Neural progenitor cell (in vitro differentiated cells): Measurements from ENCODE around the gene TPRX2. TPM values are rescaled to one million over a fixed set of nuclear protein-coding genes. Genes with fewer than 3 reads are reported as not detected.

Source experiments
- DNase-seq: peaks from one replicate; pipeline ENCODE4 v3.0.0-alpha.2; 2016; ENCODE audit warnings: low spot score
- H2AFZ ChIP-seq: fragments of 200-600 bp; sonication (generic); replicated peaks from 2 replicates; pipeline ENCODE4 v1.6.1; 2016; ENCODE audit warnings: antibody characterized with exemption
- H3F3A ChIP-seq: fragments of 200-600 bp; sonication (generic); 2 replicates; pipeline ENCODE4 v1.6.1; 2016; ENCODE audit warnings: antibody characterized with exemption, low read depth
- H3K27ac ChIP-seq: fragments of 200-600 bp; sonication (generic); 2 replicates; pipeline ENCODE4 v1.5.1; 2016; ENCODE audit warnings: mild to moderate bottlenecking
- H3K27me3 ChIP-seq: fragments of 200-600 bp; sonication (generic); 2 replicates; pipeline ENCODE4 v1.6.1; 2016; ENCODE audit warnings: mild to moderate bottlenecking, moderate library complexity
- H3K36me3 ChIP-seq: fragments of 200-600 bp; sonication (generic); 2 replicates; pipeline ENCODE4 v1.5.1; 2016
- H3K4me1 ChIP-seq: fragments of 200-600 bp; sonication (generic); 2 replicates; pipeline ENCODE4 v1.6.1; 2016; ENCODE audit warnings: mixed run types
- H3K4me2 ChIP-seq: fragments of 200-600 bp; sonication (generic); 2 replicates; pipeline ENCODE4 v1.6.1; 2016
- H3K4me3 ChIP-seq: fragments of 200-600 bp; sonication (generic); 2 replicates; pipeline ENCODE4 v1.5.1; 2016
- H3K79me2 ChIP-seq: fragments of 200-600 bp; sonication (generic); 2 replicates; pipeline ENCODE4 v1.6.1; 2016; ENCODE audit warnings: low read depth
- H3K9ac ChIP-seq: fragments of 200-600 bp; sonication (generic); 2 replicates; pipeline ENCODE4 v1.6.1; 2016
- H3K9me3 ChIP-seq: fragments of 200-600 bp; sonication (generic); 2 replicates; pipeline ENCODE4 v1.5.1; 2016; ENCODE audit warnings: low read depth
- H4K20me1 ChIP-seq: fragments of 200-600 bp; sonication (generic); 2 replicates; pipeline ENCODE4 v1.6.1; 2016; ENCODE audit warnings: low read depth
- H3K27ac Mint-ChIP-seq: 3 replicates; pipeline ENCODE4 v1.8.0; 2021; ENCODE audit warnings: mixed read lengths
- H3K27me3 Mint-ChIP-seq: 2 replicates; pipeline ENCODE4 v1.8.0; 2022; ENCODE audit warnings: low read depth, mild to moderate bottlenecking, inconsistent platforms, moderate library complexity, mixed read lengths; ENCODE audit not compliant: insufficient read depth
- H3K36me3 Mint-ChIP-seq: 3 replicates; pipeline ENCODE4 v1.8.0; 2021; ENCODE audit warnings: mixed read lengths
- H3K4me1 Mint-ChIP-seq: 3 replicates; pipeline ENCODE4 v1.8.0; 2021; ENCODE audit warnings: mixed read lengths
- H3K4me3 Mint-ChIP-seq: 3 replicates; pipeline ENCODE4 v1.8.0; 2021; ENCODE audit warnings: mild to moderate bottlenecking, moderate library complexity, mixed read lengths
- H3K9me3 Mint-ChIP-seq: 3 replicates; pipeline ENCODE4 v1.8.0; 2020; ENCODE audit warnings: mixed read lengths
- CTCF ChIP-seq: fragments of 200-600 bp; sonication (generic); IDR thresholded peaks from 2 replicates; pipeline ENCODE4 v1.5.1; 2017; ENCODE audit warnings: antibody characterized with exemption, mild to moderate bottlenecking
- EZH2 ChIP-seq: fragments of 200-600 bp; sonication (generic); IDR thresholded peaks from 2 replicates; pipeline ENCODE4 v1.6.1; 2017; ENCODE audit warnings: antibody characterized with exemption, mild to moderate bottlenecking, moderate library complexity
- EZH2phosphoT487 ChIP-seq: fragments of 200-600 bp; sonication (generic); IDR thresholded peaks from 2 replicates; pipeline ENCODE4 v1.6.1; 2017; ENCODE audit warnings: antibody characterized with exemption
- total RNA-seq: library from RNA; depleted of rRNA; stranded (reverse); fragments of >200 nt; gene quantifications from 2 replicates; pipeline ENCODE4 v1.2.3, GENCODE V29; 2015; ENCODE audit warnings: low replicate concordance

The TPRX2 gene
- total RNA-seq, 1 donor from 2014 or later = not detected

- Histone ChIP-seq H3K9me3 (no peaks in the 10 kb centered on the region), H3K4me2 (peak overlapping the region; percentile 82), H3K4me3 (peak overlapping the region; percentile 28), H3K79me2 (no peaks in the 10 kb centered on the region), H3K27me3 (no peaks in the 10 kb centered on the region), H3K4me1 (peaks cover 42% of the 10 kb centered on the region), H3K9ac (no peak overlapping the region), H3F3A (peaks cover 49% of the 10 kb centered on the region), H4K20me1 (no peaks in the 10 kb centered on the region), H3K36me3 (no peaks in the 10 kb centered on the region), H3K27ac (peak overlapping the region; percentile 54), H2AFZ (peak overlapping the region; percentile 38)
- peak overlapping the region; percentile 69 for H3K4me3 Mint-ChIP-seq
- H3K4me1 Mint-ChIP-seq = peaks cover 47% of the 10 kb centered on the region
- H3K27me3 Mint-ChIP-seq = peaks cover 16% of the 10 kb centered on the region
- peak; percentile 95 for DNase-seq
- no peak for TF ChIP-seq EZH2
- no peak for TF ChIP-seq EZH2phosphoT487
- no peak for TF ChIP-seq CTCF
- H3K27ac Mint-ChIP-seq = peak overlapping the region; percentile 93
- H3K36me3 Mint-ChIP-seq = no peaks in the 10 kb centered on the region
- peaks cover 7% of the 10 kb centered on the region for H3K9me3 Mint-ChIP-seq
Measured at GRCh38 chr19:47819858-47820257, 39.2 kb upstream of the TPRX2 start.

GRCh38 chr19:47820410-47820809 is 38.6 kb upstream of the TPRX2 start:
- Histone ChIP-seq H4K20me1 (no peaks in the 10 kb centered on the region), H3K4me3 (peak overlapping the region; percentile 28), H3K27ac (peak overlapping the region; percentile 21), H3K79me2 (no peaks in the 10 kb centered on the region), H3F3A (peaks cover 54% of the 10 kb centered on the region), H3K9ac (no peak overlapping the region), H3K4me1 (peaks cover 42% of the 10 kb centered on the region), H2AFZ (peak overlapping the region; percentile 38), H3K4me2 (peak overlapping the region; percentile 82), H3K36me3 (no peaks in the 10 kb centered on the region), H3K27me3 (no peaks in the 10 kb centered on the region), H3K9me3 (no peaks in the 10 kb centered on the region)
- Mint-ChIP-seq H3K36me3 (no peaks in the 10 kb centered on the region), H3K27me3 (peaks cover 16% of the 10 kb centered on the region), H3K9me3 (peaks cover 7% of the 10 kb centered on the region), H3K27ac (peak overlapping the region; percentile 93), H3K4me3 (peak overlapping the region; percentile 3), H3K4me1 (peaks cover 47% of the 10 kb centered on the region)
- TF ChIP-seq EZH2phosphoT487 = no peak
- TF ChIP-seq CTCF = no peak
- TF ChIP-seq EZH2 = no peak
- DNase-seq = no peak

- peak within 1 kb of the TSS; percentile 70 for H3K4me3 Mint-ChIP-seq
- H3K27me3 Mint-ChIP-seq = peaks cover 17% of the 10 kb centered on the region
- Histone ChIP-seq H3F3A (peaks cover 64% of the 10 kb centered on the region), H3K4me1 (peaks cover 46% of the 10 kb centered on the region), H4K20me1 (no peaks in the 10 kb centered on the region), H3K4me3 (no peak within 1 kb of the TSS), H3K27ac (no peak within 1 kb of the TSS), H3K27me3 (no peaks in the 10 kb centered on the region), H3K36me3 (no peaks in the 10 kb centered on the region), H3K79me2 (no peaks in the 10 kb centered on the region), H3K4me2 (peak within 1 kb of the TSS; percentile 82), H3K9ac (no peak within 1 kb of the TSS), H2AFZ (no peak within 1 kb of the TSS), H3K9me3 (no peaks in the 10 kb centered on the region)
- peak within 1 kb of the TSS; percentile 85 for H3K27ac Mint-ChIP-seq
- peak; percentile 49 for DNase-seq
- TF ChIP-seq EZH2phosphoT487 (no peak), CTCF (no peak), EZH2 (no peak)
- peaks cover 7% of the 10 kb centered on the region for H3K9me3 Mint-ChIP-seq
- H3K4me1 Mint-ChIP-seq = peaks cover 49% of the 10 kb centered on the region
- no peaks in the 10 kb centered on the region for H3K36me3 Mint-ChIP-seq
Measured at GRCh38 chr19:47821460-47822020, 37.5 kb upstream of the TPRX2 start, which contains the start of gene CRX. TSS of gene CRX (plus strand) at chr19:47821937. CDS start at chr19:47834444, 12,507 bp downstream.
